Spleen (tissue), 11 donors: ENCODE data around the gene NOS1AP. TPM values are rescaled to one million over a fixed set of nuclear protein-coding genes. Genes with fewer than 3 reads are reported as not detected.

ENCODE experiments used
- DNase-seq: peaks from one replicate; pipeline ENCODE4 v3.0.0-alpha.2; 2020
- H3K27ac ChIP-seq, 8 donors: fragments of 200-600 bp; sonication (generic) in 7 of 8; 1 replicate in 4 of 8; 2 replicates in 4 of 8; pipeline versions ENCODE4 v1.5.0 to v1.8.0; 2016 to 2021; ENCODE audit warnings: inconsistent platforms in 4 of 8, mild to moderate bottlenecking in 4 of 8, moderate library complexity in 1 of 8
- H3K27me3 ChIP-seq, 7 donors: fragments of 200-600 bp; sonication (generic) in 6 of 7; replicated peaks in 1 of 7; 1 replicate in 4 of 7; 2 replicates in 3 of 7; pipeline versions ENCODE4 v1.5.0 to v1.8.0; 2016 to 2021; ENCODE audit warnings: inconsistent platforms in 3 of 7, mild to moderate bottlenecking in 1 of 7
- H3K36me3 ChIP-seq, 6 donors: fragments of 200-600 bp; sonication (generic) in 5 of 6; 1 replicate in 4 of 6; 2 replicates in 2 of 6; pipeline versions ENCODE4 v1.5.0 to v1.8.0; 2016 to 2021; ENCODE audit warnings: inconsistent platforms in 2 of 6
- H3K4me1 ChIP-seq, 6 donors: fragments of 200-600 bp; sonication (generic) in 5 of 6; 1 replicate in 3 of 6; 2 replicates in 3 of 6; pipeline versions ENCODE4 v1.5.0 to v1.8.0; 2016 to 2021; ENCODE audit warnings: inconsistent platforms in 3 of 6
- H3K4me3 ChIP-seq, 8 donors: fragments of 200-600 bp; sonication (generic) in 7 of 8; 1 replicate in 4 of 8; 2 replicates in 4 of 8; pipeline versions ENCODE4 v1.5.0 to v1.8.0; 2016 to 2021; ENCODE audit warnings: inconsistent platforms in 4 of 8, mild to moderate bottlenecking in 4 of 8, moderate library complexity in 2 of 8
- H3K9me3 ChIP-seq, 8 donors: fragments of 200-600 bp; sonication (generic) in 7 of 8; 1 replicate in 4 of 8; 2 replicates in 4 of 8; pipeline versions ENCODE4 v1.5.0 to v1.8.0; 2016 to 2021; ENCODE audit warnings: inconsistent platforms in 4 of 8
- CTCF ChIP-seq, 11 experiments: fragments of 200-600 bp in 7 of 11; fragments of 450-650 bp in 4 of 11; sonication (generic) in 4 of 11; IDR thresholded peaks in 8 of 11; conservative IDR thresholded peaks in 3 of 11; 1 replicate in 7 of 11; 2 replicates in 4 of 11; pipeline versions ENCODE4 v1.4.0 to v1.8.0; 2016 to 2021; ENCODE audit warnings: antibody characterized with exemption in 11 of 11, inconsistent platforms in 4 of 11, mild to moderate bottlenecking in 1 of 11
- POLR2A ChIP-seq, 3 donors: fragments of 450-650 bp; IDR thresholded peaks; one replicate each; pipeline ENCODE4 v1.5.1; 2017; ENCODE audit warnings: antibody characterized with exemption in 3 of 3, mild to moderate bottlenecking in 1 of 3
- POLR2AphosphoS5 ChIP-seq, 3 donors: sonication (generic); formaldehyde crosslinking; IDR thresholded peaks; one replicate each; pipeline ENCODE4 v1.5.1; 2017; ENCODE audit warnings: antibody characterized with exemption in 3 of 3
- WGBS, 5 donors: extraction: QIAGEN DNeasy Blood & Tissue Kit in 3 of 5; methylation state at CpG; one replicate each; pipeline versions ENCODE4 v1.1.5 to v1.1.7; 2013 to 2018; 5-methylcytosine and 5-hydroxymethylcytosine counted together
- intact Hi-C: fragments of 100-400 bp; cut with DNase I; formaldehyde crosslinking; loops from one replicate; pipeline ENCODE4 v1.15.0; 2023; ENCODE audit warnings: low total_unique reads
- polyA plus RNA-seq, 3 donors: library from polyadenylated mRNA; stranded (reverse); fragments of 200-250 nt; gene quantifications; one replicate each; pipeline ENCODE4 v1.2.1, GENCODE V29; 2013
- total RNA-seq, 7 donors: library from RNA; depleted of rRNA in 3 of 7; stranded (reverse); fragments of >200 nt in 3 of 7; fragmentation: NEBNext Ultra II Directional in 4 of 7; extraction: Animal tissue kit (Norgen Biotek cat#: 25700) in 4 of 7; gene quantifications; one replicate each; pipeline versions ENCODE4 v1.1.0 to v1.2.1, GENCODE V29; 2016 to 2021
- donor health status: healthy with polysubstance abuse.
- donor health status: DM: no; HTN: no; CAD: no; lungs with moderate emphysema.
- donor health status: DM: no; HTN: no; CAD: no.
- donor health status: Bipolar disorder and iron deficiency.
- donor health status: healthy.
- donor health status: DM: no; HTN: no; CAD: no.
- donor health status: DM: yes; HTN: yes; CAD: no.

The NOS1AP gene
- total and polyA plus RNA-seq, 10 donors, result 0.16 to 1.7 (median 0.60) TPM; not detected in 2

GRCh38 chr1:162302306-162303003, 233.0 kb downstream of the NOS1AP start:
- H3K4me3 ChIP-seq, result no peak overlapping the region
- peaks cover 0 to 7% (median 0%) of the 10 kb centered on the region in 7 donors for H3K27me3 ChIP-seq
- H3K4me1 ChIP-seq, result no peaks in the 10 kb centered on the region
- WGBS, 5 donors, result 85 to 91% (median 88%) methylated on average over 3 of the region's 3 CpGs
- H3K36me3 ChIP-seq, result no peaks in the 10 kb centered on the region
- intact Hi-C loops, result no loop called here
- H3K27ac ChIP-seq, result no peak overlapping the region
- no peak for DNase-seq
- H3K9me3 ChIP-seq, result peaks cover 0 to 19% (median 7%) of the 10 kb centered on the region in 8 donors
- TF ChIP-seq POLR2AphosphoS5 (IDR thresholded peaks at IDR 0.05) (no peak), POLR2A (IDR thresholded peaks at IDR 0.05) (no peak)

- 93 to 96% (median 95%) methylated on average over 3 of the region's 3 CpGs for WGBS, 5 donors
- Histone ChIP-seq H3K9me3 (peaks cover 0 to 24% (median 13%) of the 10 kb centered on the region in 8 donors), H3K27me3 (peaks cover 0 to 6% (median 0%) of the 10 kb centered on the region in 7 donors), H3K4me3 (no peak overlapping the region), H3K27ac (no peak overlapping the region), H3K36me3 (no peaks in the 10 kb centered on the region), H3K4me1 (no peaks in the 10 kb centered on the region)
- intact Hi-C loops, result no loop called here
- no peak for DNase-seq
- no peak for TF ChIP-seq POLR2A (IDR thresholded peaks at IDR 0.05)
- no peak for TF ChIP-seq CTCF (IDR thresholded peaks at IDR 0.05 in 8 of 11, conservative IDR thresholded peaks at IDR 0.05 in 3 of 11)
- no peak for TF ChIP-seq POLR2AphosphoS5 (IDR thresholded peaks at IDR 0.05)
Measured at GRCh38 chr1:162303004-162303344, 233.5 kb downstream of the NOS1AP start.

GRCh38 chr1:162304736-162305135, 235.2 kb downstream of the NOS1AP start:
- Histone ChIP-seq H3K9me3 (peaks cover 0 to 33% (median 20%) of the 10 kb centered on the region in 8 donors), H3K27ac (no peak overlapping the region), H3K27me3 (no peaks in the 10 kb centered on the region), H3K4me3 (no peak overlapping the region), H3K36me3 (no peaks in the 10 kb centered on the region), H3K4me1 (no peaks in the 10 kb centered on the region)
- no peak for DNase-seq
- WGBS, 5 donors, result 90 to 96% (median 94%) methylated on average over 2 of the region's 2 CpGs
- intact Hi-C loops, result no loop called here
- TF ChIP-seq POLR2A (IDR thresholded peaks at IDR 0.05), result no peak
- TF ChIP-seq CTCF (IDR thresholded peaks at IDR 0.05 in 8 of 11, conservative IDR thresholded peaks at IDR 0.05 in 3 of 11), result no peak
- TF ChIP-seq POLR2AphosphoS5 (IDR thresholded peaks at IDR 0.05), result no peak

GRCh38 chr1:162305969-162306368, 236.5 kb downstream of the NOS1AP start:
- H3K27me3 ChIP-seq, result no peaks in the 10 kb centered on the region
- H3K4me3 ChIP-seq, result no peak overlapping the region
- 93 to 100% (median 100%) methylated on average over 1 of the region's 1 CpG for WGBS, 5 donors
- intact Hi-C loops, result no loop called here
- no peaks in the 10 kb centered on the region for H3K36me3 ChIP-seq
- H3K9me3 ChIP-seq, result peaks cover 0 to 29% (median 20%) of the 10 kb centered on the region in 8 donors
- H3K4me1 ChIP-seq, result peaks cover 0 to 6% (median 0%) of the 10 kb centered on the region in 6 donors
- no peak for TF ChIP-seq POLR2A (IDR thresholded peaks at IDR 0.05)
- H3K27ac ChIP-seq, result no peak overlapping the region
- DNase-seq, result no peak

- H3K4me1 ChIP-seq, result peaks cover 0 to 7% (median 0%) of the 10 kb centered on the region in 6 donors
- H3K27ac ChIP-seq, result no peak overlapping the region
- no peaks in the 10 kb centered on the region for H3K36me3 ChIP-seq
- H3K9me3 ChIP-seq, result peaks cover 0 to 24% (median 17%) of the 10 kb centered on the region in 8 donors
- H3K4me3 ChIP-seq, result no peak overlapping the region
- TF ChIP-seq CTCF (IDR thresholded peaks at IDR 0.05 in 8 of 11, conservative IDR thresholded peaks at IDR 0.05 in 3 of 11), result no peak
- no peak for TF ChIP-seq POLR2A (IDR thresholded peaks at IDR 0.05)
- no peak for TF ChIP-seq POLR2AphosphoS5 (IDR thresholded peaks at IDR 0.05)
- H3K27me3 ChIP-seq, result no peaks in the 10 kb centered on the region
- intact Hi-C loops, result no loop called here
- 52 to 74% (median 60%) methylated on average over 4 of the region's 4 CpGs for WGBS, 5 donors
- DNase-seq, result no peak
Measured at GRCh38 chr1:162310337-162310736, 240.8 kb downstream of the NOS1AP start.
